KMS-11 (cell line): ENCODE results near the gene FUT1.

Experiments
- H2AFZ ChIP-seq: fragments of 200-600 bp; sonication (generic); 2 replicates; pipeline ENCODE4 v1.6.1; 2016; ENCODE audit warnings: antibody characterized with exemption, mixed run types, low read depth
- H3K27ac ChIP-seq: fragments of 200-600 bp; sonication (generic); 2 replicates; pipeline ENCODE4 v1.6.1; 2016; ENCODE audit warnings: mild to moderate bottlenecking, mixed run types
- H3K27me3 ChIP-seq: fragments of 200-600 bp; sonication (generic); 2 replicates; pipeline ENCODE4 v1.6.1; 2017; ENCODE audit warnings: mild to moderate bottlenecking, low read depth, mixed run types, moderate library complexity; ENCODE audit not compliant: insufficient read depth
- H3K36me3 ChIP-seq: fragments of 200-600 bp; sonication (generic); 2 replicates; pipeline ENCODE4 v1.6.1; 2017; ENCODE audit warnings: mild to moderate bottlenecking, mixed run types; ENCODE audit not compliant: insufficient read depth
- H3K4me1 ChIP-seq: fragments of 200-600 bp; sonication (generic); 2 replicates; pipeline ENCODE4 v1.6.1; 2016; ENCODE audit warnings: mild to moderate bottlenecking, low read depth, mixed run types; ENCODE audit not compliant: poor library complexity, severe bottlenecking
- H3K4me2 ChIP-seq: fragments of 200-600 bp; sonication (generic); 2 replicates; pipeline ENCODE4 v1.7.0; 2016; ENCODE audit warnings: mild to moderate bottlenecking, mixed run types
- H3K4me3 ChIP-seq: fragments of 200-600 bp; sonication (generic); IDR thresholded peaks from 2 replicates; pipeline ENCODE4 v1.6.1; 2017; ENCODE audit warnings: low read depth, low read length, mixed read lengths; ENCODE audit not compliant: insufficient read depth
- H3K79me2 ChIP-seq: fragments of 200-600 bp; sonication (generic); 2 replicates; pipeline ENCODE4 v1.6.1; 2016; ENCODE audit warnings: low read depth, mixed run types; ENCODE audit not compliant: insufficient read depth
- H3K9ac ChIP-seq: fragments of 200-600 bp; sonication (generic); 2 replicates; pipeline ENCODE4 v1.6.1; 2016; ENCODE audit warnings: mild to moderate bottlenecking, mixed run types
- H4K20me1 ChIP-seq: fragments of 200-600 bp; sonication (generic); 2 replicates; pipeline ENCODE4 v1.6.1; 2016; ENCODE audit warnings: mild to moderate bottlenecking, mixed run types; ENCODE audit not compliant: insufficient read depth
- CTCF ChIP-seq: fragments of 200-600 bp; sonication (generic); conservative IDR thresholded peaks from 2 replicates; pipeline ENCODE4 v1.6.1; 2017; ENCODE audit warnings: low read depth, mild to moderate bottlenecking, antibody characterized with exemption, low read length, moderate library complexity, mixed read lengths

Gene FUT1

GRCh38 chr19:48796298-48797083 lies 44.0 kb upstream of the FUT1 start:
- Histone ChIP-seq H3K79me2 (no peaks in the 10 kb centered on the region), H3K27ac (no peak overlapping the region)

GRCh38 chr19:48795685-48796070 lies 43.2 kb upstream of the FUT1 start:
- Histone ChIP-seq H3K27me3 (no peaks in the 10 kb centered on the region), H3K4me1 (peaks cover 4% of the 10 kb centered on the region), H3K9ac (no peak overlapping the region), H3K79me2 (no peaks in the 10 kb centered on the region), H2AFZ (no peak overlapping the region), H3K36me3 (no peaks in the 10 kb centered on the region), H3K4me3 (no peak overlapping the region), H3K4me2 (no peak overlapping the region; the same call in 1 of the 2 replicates), H3K27ac (no peak overlapping the region), H4K20me1 (no peaks in the 10 kb centered on the region)
- TF ChIP-seq CTCF, result no peak

More at GRCh38 chr19:48796298-48797083, 44.0 kb upstream of the FUT1 start:
- Histone ChIP-seq H3K36me3 (no peaks in the 10 kb centered on the region), H3K27me3 (no peaks in the 10 kb centered on the region), H3K4me2 (no peak overlapping the region), H3K9ac (no peak overlapping the region), H3K4me3 (no peak overlapping the region), H3K4me1 (peaks cover 4% of the 10 kb centered on the region), H2AFZ (no peak overlapping the region), H4K20me1 (no peaks in the 10 kb centered on the region)
- no peak for TF ChIP-seq CTCF

DNA sequence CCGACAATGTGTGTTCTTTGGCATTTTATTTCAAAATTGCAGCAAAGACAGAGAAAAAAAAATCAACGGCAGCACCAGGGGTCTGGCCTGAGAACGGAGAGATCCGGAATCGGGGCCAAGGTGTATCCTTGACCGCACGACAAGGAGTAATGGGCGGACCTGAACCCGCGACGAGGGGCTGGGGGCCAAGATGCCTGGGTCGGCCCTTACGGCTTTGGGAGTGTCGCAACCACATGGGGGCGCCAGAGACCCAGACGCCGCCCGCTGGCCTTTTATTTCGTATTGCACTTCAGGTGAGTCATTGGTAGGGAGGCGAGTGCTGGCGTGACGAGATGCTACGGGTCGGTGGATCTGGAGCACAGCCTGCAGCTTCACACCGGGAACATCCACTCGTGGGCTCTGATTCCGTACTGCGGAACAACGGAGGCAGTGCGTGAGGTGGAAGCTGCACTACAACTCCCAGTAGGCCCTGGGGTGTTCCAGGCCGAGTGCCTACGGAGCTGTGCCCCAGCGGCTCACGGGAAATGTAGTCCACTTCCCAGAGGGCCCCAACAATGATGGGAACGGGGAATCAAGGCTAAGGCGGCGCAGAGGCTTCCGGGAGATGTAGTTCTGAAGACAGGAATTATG lies 42.7 kb upstream of the FUT1 start:
- Histone ChIP-seq H3K27ac (no peak overlapping the region), H4K20me1 (no peaks in the 10 kb centered on the region), H3K4me3 (no peak overlapping the region), H3K79me2 (no peaks in the 10 kb centered on the region), H2AFZ (peak overlapping the region; percentile 16; the same call in 1 of the 2 replicates), H3K4me2 (peak overlapping the region; percentile 18; the same call in 1 of the 2 replicates), H3K27me3 (no peaks in the 10 kb centered on the region), H3K36me3 (no peaks in the 10 kb centered on the region), H3K4me1 (peaks cover 4% of the 10 kb centered on the region), H3K9ac (peak overlapping the region; percentile 12; the same call in 1 of the 2 replicates)
- TF ChIP-seq CTCF, result peak; percentile 96

DNA sequence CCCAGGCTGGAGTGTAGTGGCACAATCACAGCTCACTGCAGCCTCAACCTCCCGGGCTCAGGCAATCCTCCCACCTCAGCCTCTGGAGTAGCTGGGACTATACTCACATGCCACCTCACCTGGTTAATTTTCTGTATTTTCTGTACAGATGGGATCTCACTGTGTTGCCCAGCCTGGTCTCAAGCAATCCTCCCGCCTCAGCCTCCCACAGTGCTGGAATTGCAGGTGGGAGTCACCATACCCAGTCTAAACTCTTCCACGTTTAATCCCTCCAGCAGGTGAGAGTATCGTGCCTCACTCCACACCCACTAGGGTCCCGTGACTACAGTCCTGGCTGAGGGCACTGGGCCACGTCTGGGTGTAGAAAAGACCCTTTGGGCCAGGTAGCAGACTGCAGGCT lies 41.9 kb upstream of the FUT1 start:
- no peak overlapping the region for H3K4me3 ChIP-seq
- no peaks in the 10 kb centered on the region for H3K27me3 ChIP-seq
- H3K9ac ChIP-seq, result no peak overlapping the region
- no peaks in the 10 kb centered on the region for H4K20me1 ChIP-seq
- no peak overlapping the region; the same call in 1 of the 2 replicates for H3K4me2 ChIP-seq
- H3K4me1 ChIP-seq, result peaks cover 4% of the 10 kb centered on the region
- TF ChIP-seq CTCF, result no peak
- H3K79me2 ChIP-seq, result no peaks in the 10 kb centered on the region
- H3K36me3 ChIP-seq, result no peaks in the 10 kb centered on the region
- no peak overlapping the region for H3K27ac ChIP-seq
- H2AFZ ChIP-seq, result no peak overlapping the region
